GM12878 (cell line): ENCODE measurements around the gene SPON2. TPM values are rescaled to one million over a fixed set of nuclear protein-coding genes. Genes with fewer than 3 reads are reported as not detected.

Source experiments
- ATAC-seq: fragments of 200-7000 bp; cut with Tn5 transposase; 3 replicates; pipeline ENCODE4 v1.9.1; 2020; ENCODE audit warnings: mild to moderate bottlenecking, moderate library complexity
- BruUV-seq: library from RNA; stranded (reverse); fragments of 400-500 nt; replicated peaks from 2 replicates; lab custom pipeline; 2021; lab: Mats Ljungman, UMichigan
- CTCF ChIA-PET: fragments of 300-600 bp; sonication (Branson Sonifier 250); formaldehyde crosslinking; extraction: SDS; loops from one replicate; lab custom pipeline; 2021; ENCODE audit warnings: inconsistent platforms; lab: Yijun Ruan, JAX
- POLR2A ChIA-PET: fragments of 350-600 bp; formaldehyde crosslinking; extraction: SDS; loops from one replicate; lab custom pipeline; 2021; ENCODE audit warnings: inconsistent platforms; lab: Charles Lee
- RAD21 ChIA-PET: fragments of 300-600 bp; sonication (Branson Sonifier 250); formaldehyde crosslinking; loops from one replicate; lab custom pipeline; 2023; ENCODE audit warnings: antibody characterized with exemption; ENCODE audit not compliant: unreplicated experiment; lab: Charles Lee
- SMC1A ChIA-PET: fragments of 300-600 bp; sonication (Branson Sonifier 250); formaldehyde crosslinking; loops from one replicate; lab custom pipeline; 2023; ENCODE audit not compliant: unreplicated experiment, uncharacterized antibody; lab: Charles Lee
- DNase-seq: peaks from one replicate; pipeline ENCODE4 v3.0.0-alpha.2; 2011; ENCODE audit warnings: low read depth, low spot score
- FAIRE-seq: peaks from 3 replicates; lab custom pipeline; 2011; peaks lifted over from hg19 to GRCh38; lab: Jason Lieb, UNC
- H2AFZ ChIP-seq: 2 replicates; pipeline ENCODE4 v1.6.0; 2011; ENCODE audit warnings: low read depth, low read length, control low read depth; ENCODE audit not compliant: control insufficient read depth
- H3K27ac ChIP-seq: 2 replicates; pipeline ENCODE4 v1.5.1; 2011; ENCODE audit warnings: control low read depth; ENCODE audit not compliant: control insufficient read depth, insufficient read depth
- H3K27me3 ChIP-seq, 2 experiments: replicated peaks in 1 of 2; 2 replicates each; pipeline versions ENCODE4 v1.6.0 to v1.6.1; 2011; ENCODE audit warnings: low read length in 1 of 2; ENCODE audit not compliant: control insufficient read depth in 2 of 2, insufficient read depth in 2 of 2
- H3K36me3 ChIP-seq, 2 experiments: 2 replicates each; pipeline ENCODE4 v1.5.1; 2011; ENCODE audit warnings: low read length in 1 of 2; ENCODE audit not compliant: control insufficient read depth in 2 of 2, insufficient read depth in 2 of 2
- H3K4me1 ChIP-seq: 2 replicates; pipeline ENCODE4 v1.6.1; 2011; ENCODE audit warnings: mild to moderate bottlenecking, low read length, moderate library complexity, mixed read lengths; ENCODE audit not compliant: control insufficient read depth, insufficient read depth
- H3K4me2 ChIP-seq: 2 replicates; pipeline ENCODE4 v1.6.0; 2011; ENCODE audit warnings: control low read depth; ENCODE audit not compliant: control insufficient read depth, insufficient read depth
- H3K4me3 ChIP-seq: fragments of 200-600 bp; sonication (generic); 2 replicates; pipeline ENCODE4 v1.5.1; 2016
- H3K79me2 ChIP-seq: 2 replicates; pipeline ENCODE4 v1.6.0; 2011; ENCODE audit warnings: low read length; ENCODE audit not compliant: control insufficient read depth, insufficient read depth
- H3K9ac ChIP-seq: 2 replicates; pipeline ENCODE4 v1.8.0; 2011; ENCODE audit warnings: low read length, control low read depth, mixed read lengths; ENCODE audit not compliant: control insufficient read depth, insufficient read depth
- H3K9me3 ChIP-seq: replicated peaks from 3 replicates; pipeline ENCODE4 v1.5.1; 2011; ENCODE audit warnings: mild to moderate bottlenecking, low read length; ENCODE audit not compliant: control insufficient read depth, insufficient read depth
- H4K20me1 ChIP-seq: 2 replicates; pipeline ENCODE4 v1.6.0; 2011; ENCODE audit not compliant: control insufficient read depth, insufficient read depth
- NR2F1 ChIP-seq: fragments of 450-650 bp; conservative IDR thresholded peaks from 2 replicates; pipeline ENCODE4 v1.6.1; 2017; ENCODE audit warnings: mild to moderate bottlenecking
- PBX3 ChIP-seq: IDR thresholded peaks from 2 replicates; pipeline ENCODE4 v1.6.1; 2011; ENCODE audit warnings: mild to moderate bottlenecking, low read depth, low read length, moderate library complexity; ENCODE audit not compliant: insufficient replicate concordance
- POLR2A ChIP-seq: IDR thresholded peaks from 2 replicates; pipeline ENCODE4 v1.6.1; 2011; ENCODE audit warnings: low read depth, mild to moderate bottlenecking, low read length
- PRDM15 ChIP-seq: fragments of 450-650 bp; formaldehyde crosslinking; IDR thresholded peaks from 2 replicates; pipeline ENCODE4 v1.4.0; 2020; ENCODE audit warnings: mild to moderate bottlenecking, moderate library complexity
- SPI1 ChIP-seq: IDR thresholded peaks from 2 replicates; pipeline ENCODE4 v1.6.1; 2011; ENCODE audit warnings: low read depth, mild to moderate bottlenecking, low read length, moderate library complexity, borderline replicate concordance; ENCODE audit not compliant: insufficient read depth
- STAT1 ChIP-seq: fragments of 450-650 bp; conservative IDR thresholded peaks from 2 replicates; pipeline ENCODE4 v1.6.1; 2014; ENCODE audit warnings: antibody characterized with exemption, mild to moderate bottlenecking
- WGBS: methylation state at CpG from one replicate; pipeline ENCODE4 v1.1.6; 2016; ENCODE audit warnings: low lambda C conversion rate; ENCODE audit not compliant: insufficient replicate concordance, insufficient coverage; ENCODE audit errors: missing lambda C conversion rate; 5-methylcytosine and 5-hydroxymethylcytosine counted together
- in situ Hi-C: fragments of 300-500 bp; cut with MboI; formaldehyde crosslinking; loops from 9 replicates; pipeline ENCODE4 v1.14.3; 2018; ENCODE audit warnings: mixed read lengths
- intact Hi-C: fragments of 100-400 bp; cut with micrococcal nuclease; formaldehyde crosslinking; loops from one replicate; pipeline ENCODE4 v1.14.2; 2022; ENCODE audit not compliant: unreplicated experiment
- polyA plus RNA-seq, 11 experiments: library from polyadenylated mRNA; depleted of rRNA in 4 of 11; unstranded in 6 of 11; stranded (reverse) in 5 of 11; fragments of >200 nt; fragmentation: Nextera tagmentation in 4 of 11; fragmentation: Illumina TruSeq in 1 of 11; extraction: Ambion mirVana in 4 of 11; extraction: Trizol in 1 of 11; gene quantifications; 1 replicate in 1 of 11; 2 replicates in 10 of 11; pipeline versions ENCODE4 v1.2.1 to v1.2.3, GENCODE V29; 2011 to 2016; ENCODE audit warnings: inconsistent platforms in 2 of 11, missing spikeins in 2 of 11, low read depth in 1 of 11
- total RNA-seq, 4 experiments: library from RNA; depleted of rRNA in 3 of 4; stranded (reverse); fragments of >200 nt in 3 of 4; fragmentation: Illumina TruSeq in 1 of 4; extraction: Trizol in 1 of 4; gene quantifications; 2 replicates each; pipeline versions ENCODE4 v1.2.1 to v1.2.3, GENCODE V29; 2013 to 2021

Gene SPON2
- total and polyA plus RNA-seq, 10 of the 15 experiments (the other 5 are each of a cell fraction or from before 2014, with no cell fraction given) = 1.1 to 11.2 (median 7.3) TPM

GRCh38 chr4:1191621-1192020 lies 19.2 kb upstream of the SPON2 start:
- SMC1A ChIA-PET = interaction anchor here (0.7 kb wide), 1 partner anchor 58 kb away, joined by 3 read pairs; no protein-coding TSS in a partner anchor
- intact Hi-C loops (no loop called here), in situ Hi-C loops (no loop called here)
- Histone ChIP-seq H4K20me1 (no peaks in the 10 kb centered on the region), H2AFZ (no peak overlapping the region), H3K9ac (no peak overlapping the region), H3K4me3 (no peak overlapping the region), H3K27me3 (no peaks in the 10 kb centered on the region), H3K36me3 (no peaks in the 10 kb centered on the region), H3K4me2 (no peak overlapping the region), H3K9me3 (peaks cover 4% of the 10 kb centered on the region; the same call in 2 of the 3 replicates)
- no peak for ATAC-seq
- CTCF ChIA-PET = interaction anchor here (1.2 to 2.4 kb wide), 3 partner anchors 9 to 63 kb away, joined by 3 to 5 read pairs (median 4); no protein-coding TSS in a partner anchor
- WGBS = 65% methylated on average over 5 of the region's 5 CpGs
- POLR2A ChIA-PET = no interaction called here
- no TSS peak for BruUV-seq
- TF ChIP-seq SPI1 (no peak), POLR2A (0 out of 2 replicates have a peak, but pooled peaks have one; percentile 31), PBX3 (no peak), NR2F1 (no peak), STAT1 (no peak), PRDM15 (CRISPR knock-in tag) (no peak)
- TF ChIP-seq, all 136 proteins: peak for 1
- DNase-seq = no peak
- FAIRE-seq = no peak
- H3K79me2 ChIP-seq = no peaks in the 10 kb centered on the region
- RAD21 ChIA-PET = no interaction called here
- no peak overlapping the region for H3K27ac ChIP-seq
- peaks cover 6% of the 10 kb centered on the region; the same call in 1 of the 2 replicates for H3K4me1 ChIP-seq
